ENCODE data around the gene TRIO. TPM values are rescaled to one million over a fixed set of nuclear protein-coding genes. Genes with fewer than 3 reads are reported as not detected.

The TRIO gene
- polyA plus RNA-seq, 1 experiment, result 176 TPM

DNA sequence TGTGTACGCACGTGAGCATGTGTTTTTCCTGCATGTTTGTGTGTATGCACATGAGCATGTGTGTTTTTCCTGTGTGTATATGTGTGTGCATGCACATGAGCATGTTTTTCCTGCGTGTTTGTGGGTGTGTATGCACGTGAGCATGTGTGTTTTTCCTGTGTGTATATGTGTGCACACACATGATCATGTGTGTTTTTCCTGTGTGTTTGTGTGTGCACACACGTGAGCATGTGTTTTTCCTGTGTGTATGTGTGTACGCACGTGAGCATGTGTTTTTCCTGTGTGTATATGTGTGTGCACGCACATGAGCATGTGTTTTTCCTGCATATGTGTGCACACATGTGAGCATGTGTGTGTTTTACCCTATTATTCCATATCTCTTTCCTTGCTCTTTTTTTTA is 205.9 kb downstream of the TRIO start:
- TF ChIP-seq, protein P1, sequence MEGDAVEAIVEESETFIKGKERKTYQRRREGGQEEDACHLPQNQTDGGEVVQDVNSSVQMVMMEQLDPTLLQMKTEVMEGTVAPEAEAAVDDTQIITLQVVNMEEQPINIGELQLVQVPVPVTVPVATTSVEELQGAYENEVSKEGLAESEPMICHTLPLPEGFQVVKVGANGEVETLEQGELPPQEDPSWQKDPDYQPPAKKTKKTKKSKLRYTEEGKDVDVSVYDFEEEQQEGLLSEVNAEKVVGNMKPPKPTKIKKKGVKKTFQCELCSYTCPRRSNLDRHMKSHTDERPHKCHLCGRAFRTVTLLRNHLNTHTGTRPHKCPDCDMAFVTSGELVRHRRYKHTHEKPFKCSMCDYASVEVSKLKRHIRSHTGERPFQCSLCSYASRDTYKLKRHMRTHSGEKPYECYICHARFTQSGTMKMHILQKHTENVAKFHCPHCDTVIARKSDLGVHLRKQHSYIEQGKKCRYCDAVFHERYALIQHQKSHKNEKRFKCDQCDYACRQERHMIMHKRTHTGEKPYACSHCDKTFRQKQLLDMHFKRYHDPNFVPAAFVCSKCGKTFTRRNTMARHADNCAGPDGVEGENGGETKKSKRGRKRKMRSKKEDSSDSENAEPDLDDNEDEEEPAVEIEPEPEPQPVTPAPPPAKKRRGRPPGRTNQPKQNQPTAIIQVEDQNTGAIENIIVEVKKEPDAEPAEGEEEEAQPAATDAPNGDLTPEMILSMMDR (IDR thresholded peaks at IDR 0.05; ENCODE audit: insufficient read depth, low read depth, low read length), result no peak
- POLR2A ChIA-PET, result no interaction called here
- no peaks in the 10 kb centered on the region for H3K27me3 ChIP-seq (ENCODE audit: control insufficient read depth, insufficient read depth, low read length)
- CTCF ChIA-PET, result no interaction called here
- no peak for DNase-seq (ENCODE audit: low read depth)
- H3K4me3 ChIP-seq (ENCODE audit: low read depth, low read length), result no peak overlapping the region
- peaks cover 7% of the 10 kb centered on the region for H3K36me3 ChIP-seq (ENCODE audit: control insufficient read depth, insufficient read depth, low read length)

DNA sequence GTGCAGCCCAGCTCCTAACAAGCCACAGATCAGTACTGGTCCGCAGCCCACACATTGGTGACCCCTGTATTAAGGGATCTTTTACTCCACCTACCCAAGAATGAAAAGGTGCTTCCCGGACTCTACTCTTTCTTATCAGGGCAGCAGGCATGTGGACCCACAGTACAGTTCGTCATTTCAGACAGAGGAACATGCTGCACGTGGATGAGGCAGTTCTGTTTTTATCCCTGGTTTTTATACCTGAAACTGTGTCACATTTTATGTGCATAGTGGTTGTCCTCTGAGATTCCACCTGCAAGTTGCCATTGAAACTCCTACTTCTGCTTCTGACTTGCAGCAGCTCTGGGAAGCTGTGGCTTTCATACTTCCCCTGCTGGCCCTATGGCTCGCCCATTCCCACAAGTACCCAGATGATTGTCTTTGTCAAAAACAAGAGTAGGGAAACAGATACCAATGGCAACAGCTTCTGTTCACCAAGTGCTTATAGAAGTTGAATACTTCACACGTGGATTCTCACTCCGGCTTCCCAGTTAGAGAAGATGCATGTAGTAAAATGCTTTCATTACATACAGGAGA is 208.0 kb downstream of the TRIO start:
- Histone ChIP-seq H3K4me3 (ENCODE audit: low read depth, low read length) (no peak overlapping the region), H3K36me3 (ENCODE audit: control insufficient read depth, insufficient read depth, low read length) (peaks cover 8% of the 10 kb centered on the region), H3K27me3 (ENCODE audit: control insufficient read depth, insufficient read depth, low read length) (no peaks in the 10 kb centered on the region)
- DNase-seq (ENCODE audit: low read depth), result no peak
- POLR2A ChIA-PET, result no interaction called here
- TF ChIP-seq, protein P1 (IDR thresholded peaks at IDR 0.05; ENCODE audit: insufficient read depth, low read depth, low read length), result no peak
- CTCF ChIA-PET, result interaction anchor here (1.1 to 2.8 kb wide), 11 partner anchors 9 to 374 kb away, joined by 3 to 22 read pairs (median 4); no protein-coding TSS in a partner anchor

DNA sequence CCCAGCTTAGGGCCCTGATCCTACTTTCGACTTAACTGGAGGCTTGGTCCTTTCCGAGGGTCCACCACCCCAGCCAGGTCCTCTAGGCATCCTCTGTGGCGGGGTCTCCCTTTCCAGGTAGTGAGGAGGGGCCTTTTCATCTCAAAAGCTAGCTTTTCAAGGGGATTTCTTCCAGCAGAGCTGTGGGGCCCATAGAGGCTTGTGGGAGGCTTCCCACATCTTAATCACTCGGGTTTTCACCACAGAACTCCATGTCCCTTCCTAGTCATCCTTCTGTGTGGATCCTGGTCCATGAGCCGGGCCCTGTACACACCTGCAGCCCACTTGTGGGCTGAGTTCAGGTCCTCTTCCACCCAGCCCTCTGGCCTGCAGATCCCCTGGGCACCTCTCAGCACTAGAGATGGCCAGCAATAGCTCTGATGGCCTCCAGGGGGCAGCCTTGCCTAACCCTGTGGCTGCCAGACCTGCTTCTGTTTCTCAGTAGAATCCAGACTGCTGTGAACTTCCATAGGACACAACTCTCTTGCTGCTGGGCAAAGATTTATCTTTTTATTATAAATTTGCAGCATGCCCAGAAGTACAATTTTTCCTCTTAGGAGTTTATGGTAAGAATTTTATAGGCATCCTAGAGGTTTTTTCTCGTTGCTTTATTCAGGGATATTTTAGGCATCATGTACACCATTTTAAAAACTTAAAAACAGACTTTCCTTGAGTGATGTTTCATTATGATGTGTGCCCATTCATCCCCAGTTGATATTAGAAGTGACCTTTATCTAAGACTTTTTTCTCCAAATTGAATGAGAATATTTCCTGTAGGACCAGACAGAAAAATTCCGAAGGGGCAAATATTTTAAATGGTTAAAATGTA is 208.9 kb downstream of the TRIO start:
- CTCF ChIA-PET, result interaction anchor here (1.0 to 2.8 kb wide), 16 partner anchors 9 to 375 kb away, joined by 3 to 22 read pairs (median 3); no protein-coding TSS in a partner anchor
- TF ChIP-seq, protein P1 (IDR thresholded peaks at IDR 0.05; ENCODE audit: insufficient read depth, low read depth, low read length), result peak; percentile 99

DNA sequence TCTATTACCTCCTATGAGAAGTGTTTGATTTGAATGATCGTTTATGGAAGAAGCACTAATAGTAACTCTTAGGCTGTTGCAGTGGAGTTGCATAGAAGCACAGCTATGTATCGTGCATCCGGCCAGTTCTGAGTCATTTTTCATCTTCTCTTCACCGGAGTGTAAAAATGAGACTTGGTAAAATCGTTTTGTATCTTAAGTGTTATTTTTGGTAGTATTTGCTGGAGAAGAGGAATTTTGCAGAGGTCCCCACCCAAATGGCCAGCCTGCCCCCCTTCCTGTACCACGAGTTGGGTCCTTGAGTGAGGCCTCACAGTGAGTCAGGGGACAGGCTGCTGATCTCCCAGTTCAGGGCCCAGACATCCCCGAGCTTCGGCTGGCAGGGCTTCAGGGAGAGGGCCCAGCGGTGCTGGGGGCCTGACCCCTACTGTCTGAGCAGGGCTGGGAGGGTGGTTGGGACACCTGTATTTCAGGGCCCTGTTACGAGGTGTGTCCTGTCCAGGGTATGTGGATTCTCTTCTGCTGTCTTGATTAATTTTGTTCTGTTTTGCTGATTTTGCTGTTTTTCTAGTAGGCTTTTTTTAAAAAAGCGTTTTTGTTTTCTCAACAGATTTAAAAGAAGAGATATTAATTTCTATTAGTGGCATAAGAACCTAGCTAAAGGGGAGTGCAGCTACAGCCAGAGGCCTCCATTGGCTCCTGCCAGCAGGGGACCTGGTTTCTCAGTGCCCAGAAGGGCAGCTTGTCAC is 210.8 kb downstream of the TRIO start:
- DNase-seq (ENCODE audit: low read depth), result no peak
- CTCF ChIA-PET, result interaction anchor here (0.7 to 1.5 kb wide), 8 partner anchors 8 to 367 kb away, joined by 3 to 6 read pairs (median 4); no protein-coding TSS in a partner anchor
- no peak overlapping the region for H3K4me3 ChIP-seq (ENCODE audit: low read depth, low read length)
- TF ChIP-seq, protein P1 (IDR thresholded peaks at IDR 0.05; ENCODE audit: insufficient read depth, low read depth, low read length), result no peak
- POLR2A ChIA-PET, result no interaction called here
- no peaks in the 10 kb centered on the region for H3K27me3 ChIP-seq (ENCODE audit: control insufficient read depth, insufficient read depth, low read length)
- H3K36me3 ChIP-seq (ENCODE audit: control insufficient read depth, insufficient read depth, low read length), result peaks cover 10% of the 10 kb centered on the region

More for the DNA sequence above, 208.9 kb downstream of the TRIO start:
- Histone ChIP-seq H3K4me3 (ENCODE audit: low read depth, low read length) (no peak overlapping the region), H3K36me3 (ENCODE audit: control insufficient read depth, insufficient read depth, low read length) (peaks cover 6% of the 10 kb centered on the region), H3K27me3 (ENCODE audit: control insufficient read depth, insufficient read depth, low read length) (no peaks in the 10 kb centered on the region)
- POLR2A ChIA-PET, result no interaction called here
- DNase-seq (ENCODE audit: low read depth), result peak; percentile 9

DNA sequence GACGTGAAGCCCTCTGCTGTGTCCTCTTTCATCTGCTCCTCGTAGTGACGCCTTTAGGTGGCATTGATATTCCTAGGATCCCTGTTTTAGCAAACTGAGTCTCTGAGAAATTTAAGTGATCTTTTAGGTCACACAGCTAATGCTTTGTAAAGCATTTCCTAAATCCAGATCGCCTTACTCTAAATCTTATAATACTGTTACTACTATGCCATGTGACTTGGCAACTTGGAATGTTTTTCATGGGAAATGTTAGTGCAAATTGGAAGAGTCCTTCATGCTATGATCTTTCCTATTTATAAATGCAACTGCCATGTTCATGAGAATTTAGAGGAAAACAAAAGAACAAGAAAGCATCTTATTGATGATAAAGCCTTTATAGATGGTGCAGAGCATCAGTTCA is 212.2 kb downstream of the TRIO start:
- DNase-seq (ENCODE audit: low read depth), result no peak
- POLR2A ChIA-PET, result no interaction called here
- TF ChIP-seq, protein P1 (IDR thresholded peaks at IDR 0.05; ENCODE audit: insufficient read depth, low read depth, low read length), result no peak
- Histone ChIP-seq H3K36me3 (ENCODE audit: control insufficient read depth, insufficient read depth, low read length) (peaks cover 22% of the 10 kb centered on the region), H3K4me3 (ENCODE audit: low read depth, low read length) (no peak overlapping the region), H3K27me3 (ENCODE audit: control insufficient read depth, insufficient read depth, low read length) (no peaks in the 10 kb centered on the region)
- CTCF ChIA-PET, result interaction anchor here (1.0 to 1.2 kb wide), 2 partner anchors 292 to 293 kb away, joined by 3 read pairs; no protein-coding TSS in a partner anchor

All from BJ (cell line).